Left lobe of liver (tissue), 2 donors: Measurements from ENCODE around the gene GSG1. TPM values are rescaled to one million over a fixed set of nuclear protein-coding genes. Genes with fewer than 3 reads are reported as not detected.
"Not testable (repeated sequence)": the region's sequence is repeated elsewhere in the genome, so short reads cannot be mapped to it uniquely, and the experiment has no call there.

ENCODE experiments used
- ATAC-seq: fragments of 200-7000 bp; cut with Tn5 transposase; one replicate; pipeline ENCODE4 v1.9.1; 2020; ENCODE audit warnings: mild to moderate bottlenecking, moderate library complexity
- DNase-seq: peaks from one replicate; pipeline ENCODE4 v3.0.0-alpha.2; 2020; ENCODE audit warnings: low spot score
- total RNA-seq: library from RNA; stranded (reverse); gene quantifications from one replicate; pipeline ENCODE4 v1.2.1, GENCODE V29; 2021
- donor health status: DM: no; HTN: no; CAD: no; lungs with moderate emphysema.
- donor health status: DM: no; HTN: yes; CAD: no.

The GSG1 gene
- total RNA-seq, 1 donor from 2014 or later, result not detected

- DNase-seq (no peak), ATAC-seq (no peak)
These were observed 10.1 kb downstream of the GSG1 start for GRCh38 chr12:13093191-13093847.

GRCh38 chr12:13091832-13092231 is 11.6 kb downstream of the GSG1 start:
- DNase-seq, result no peak
- no peak for ATAC-seq

GRCh38 chr12:13090054-13090453 is 13.4 kb downstream of the GSG1 start:
- DNase-seq (no peak), ATAC-seq (no peak)

GRCh38 chr12:13088496-13088895 is 15.0 kb downstream of the GSG1 start:
- no peak for DNase-seq
- no peak for ATAC-seq

- ATAC-seq (no peak), DNase-seq (no peak)
These were observed 15.7 kb downstream of the GSG1 start for GRCh38 chr12:13087766-13088165.

- no peak for ATAC-seq
- DNase-seq, result no peak
These were observed 17.3 kb downstream of the GSG1 start for GRCh38 chr12:13085968-13086686.

GRCh38 chr12:13084898-13085640 is 18.4 kb downstream of the GSG1 start:
- ATAC-seq, result no peak

GRCh38 chr12:13083638-13084037 is 19.8 kb downstream of the GSG1 start:
- not testable (repeated sequence) for ATAC-seq, DNase-seq

More at GRCh38 chr12:13084898-13085640, 18.4 kb downstream of the GSG1 start:
- DNase-seq, result no peak

GRCh38 chr12:13082861-13083260 is 20.6 kb downstream of the GSG1 start:
- DNase-seq (no peak), ATAC-seq (no peak)

- DNase-seq (no peak), ATAC-seq (no peak)
These were observed 23.2 kb downstream of the GSG1 start for GRCh38 chr12:13080266-13080665.

GRCh38 chr12:13079440-13079906 is 24.0 kb downstream of the GSG1 start:
- ATAC-seq (no peak), DNase-seq (no peak)

- DNase-seq, result no peak
- no peak for ATAC-seq
These were observed 27.5 kb downstream of the GSG1 start for GRCh38 chr12:13075786-13076570.

- DNase-seq (no peak), ATAC-seq (no peak)
These were observed 28.4 kb downstream of the GSG1 start for GRCh38 chr12:13075118-13075480.

GRCh38 chr12:13074396-13075117 is 28.9 kb downstream of the GSG1 start:
- ATAC-seq, result no peak
- no peak for DNase-seq

- ATAC-seq (no peak), DNase-seq (no peak)
These were observed 30.3 kb downstream of the GSG1 start for GRCh38 chr12:13073173-13073572.

GRCh38 chr12:13071305-13072280 is 31.9 kb downstream of the GSG1 start:
- no peak for DNase-seq
- ATAC-seq, result no peak

GRCh38 chr12:13069380-13069779 is 34.1 kb downstream of the GSG1 start:
- ATAC-seq (no peak), DNase-seq (no peak)

- no peak for ATAC-seq
- DNase-seq, result no peak
These were observed 36.1 kb downstream of the GSG1 start for GRCh38 chr12:13067322-13067721.

GRCh38 chr12:13066459-13066858 is 37.0 kb downstream of the GSG1 start:
- ATAC-seq, result no peak
- DNase-seq, result no peak
